ENCODE data around the gene UNC13A. TPM values are rescaled to one million over a fixed set of nuclear protein-coding genes. Genes with fewer than 3 reads are reported as not detected.
A peak's percentile ranks its signal among the peaks of the same experiment; 100 is the strongest.

The UNC13A gene
- total RNA-seq, 1 experiment from 2014 or later: 22.2 TPM

DNA sequence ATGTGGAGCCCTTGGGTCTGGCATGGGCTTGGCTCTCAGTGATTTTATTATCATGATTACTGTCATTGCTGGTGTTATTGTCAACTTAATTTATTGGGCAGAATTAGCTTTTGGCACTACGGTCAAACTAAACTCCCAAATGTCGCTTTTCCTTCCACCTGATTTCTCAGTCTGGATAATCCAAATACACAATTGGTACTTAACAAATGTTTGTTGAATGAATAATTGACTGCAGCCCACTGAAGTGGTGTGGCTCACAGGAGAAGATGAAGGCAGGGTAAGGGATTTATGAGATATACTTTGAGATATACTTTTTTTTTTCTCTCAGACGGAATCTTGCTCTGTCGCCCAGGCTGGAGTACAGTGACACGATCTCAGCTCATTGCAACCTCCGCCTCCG lies 131.2 kb downstream of the UNC13A start:
- no peak overlapping the region for H3K9ac ChIP-seq (ENCODE audit: extremely low read depth, insufficient read length, low read length)
- peak overlapping the region; percentile 46 to 69; a peak in 3 of 5 replicates for H3K4me3 Mint-ChIP-seq
- no CpG with 5 or more reads among the region's 7 CpGs for WGBS (ENCODE audit: extremely low coverage, insufficient read length, low lambda C conversion rate)

More for the DNA sequence above, 131.2 kb downstream of the UNC13A start:
- no peak overlapping the region for H4K5ac ChIP-seq (ENCODE audit: insufficient read length, low read depth, low read length)
- H3K4me1 ChIP-seq (ENCODE audit: insufficient read depth, low read length): no peaks in the 10 kb centered on the region; the same call in 1 of the 2 replicates
- no peak overlapping the region for H3K23ac ChIP-seq (ENCODE audit: insufficient read length, low read depth, low read length)
- H3K79me2 ChIP-seq (ENCODE audit: insufficient read depth, low read length): no peaks in the 10 kb centered on the region
- H4K20me1 ChIP-seq (ENCODE audit: control insufficient read depth, insufficient read depth, insufficient read length): peaks cover 3% of the 10 kb centered on the region
- H3K27me3 Mint-ChIP-seq (ENCODE audit: low read depth): peaks cover 6% of the 10 kb centered on the region
- no peaks in the 10 kb centered on the region for H3K9me3 Mint-ChIP-seq
- DNase-seq: no peak
- no peak overlapping the region for H2BK15ac ChIP-seq (ENCODE audit: low read depth, low read length)
- H3K56ac ChIP-seq (ENCODE audit: insufficient read length, low read depth, low read length): no peak overlapping the region
- no peak overlapping the region for H2AK5ac ChIP-seq (ENCODE audit: insufficient read length, low read length)
- H3K79me1 ChIP-seq (ENCODE audit: insufficient read depth, low read depth, low read length, poor library complexity, severe bottlenecking): no peaks in the 10 kb centered on the region
- TF ChIP-seq, protein P1, sequence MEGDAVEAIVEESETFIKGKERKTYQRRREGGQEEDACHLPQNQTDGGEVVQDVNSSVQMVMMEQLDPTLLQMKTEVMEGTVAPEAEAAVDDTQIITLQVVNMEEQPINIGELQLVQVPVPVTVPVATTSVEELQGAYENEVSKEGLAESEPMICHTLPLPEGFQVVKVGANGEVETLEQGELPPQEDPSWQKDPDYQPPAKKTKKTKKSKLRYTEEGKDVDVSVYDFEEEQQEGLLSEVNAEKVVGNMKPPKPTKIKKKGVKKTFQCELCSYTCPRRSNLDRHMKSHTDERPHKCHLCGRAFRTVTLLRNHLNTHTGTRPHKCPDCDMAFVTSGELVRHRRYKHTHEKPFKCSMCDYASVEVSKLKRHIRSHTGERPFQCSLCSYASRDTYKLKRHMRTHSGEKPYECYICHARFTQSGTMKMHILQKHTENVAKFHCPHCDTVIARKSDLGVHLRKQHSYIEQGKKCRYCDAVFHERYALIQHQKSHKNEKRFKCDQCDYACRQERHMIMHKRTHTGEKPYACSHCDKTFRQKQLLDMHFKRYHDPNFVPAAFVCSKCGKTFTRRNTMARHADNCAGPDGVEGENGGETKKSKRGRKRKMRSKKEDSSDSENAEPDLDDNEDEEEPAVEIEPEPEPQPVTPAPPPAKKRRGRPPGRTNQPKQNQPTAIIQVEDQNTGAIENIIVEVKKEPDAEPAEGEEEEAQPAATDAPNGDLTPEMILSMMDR (conservative IDR thresholded peaks at IDR 0.05): no peak
- H3K4me1 Mint-ChIP-seq: peaks cover 12 to 14% of the 10 kb centered on the region in 2 experiments
- H3K4me2 ChIP-seq (ENCODE audit: insufficient read depth, insufficient read length, low read length): no peak overlapping the region
- no peak overlapping the region for H3K18ac ChIP-seq (ENCODE audit: insufficient read length, low read depth, low read length)
- no peak overlapping the region for H4K8ac ChIP-seq (replicated peaks; ENCODE audit: insufficient read length, low read depth, low read length)
- H3K27ac ChIP-seq (ENCODE audit: insufficient read length, low read depth, low read length): no peak overlapping the region
- no peak overlapping the region for H2BK12ac ChIP-seq (ENCODE audit: insufficient read length, low read depth, low read length)
- peaks cover 11 to 25% (median 20%) of the 10 kb centered on the region in 3 experiments; a peak in 6 of 7 replicates for H3K36me3 Mint-ChIP-seq (ENCODE audit: insufficient read depth in 1 of 3, low read depth in 3 of 3)
- no peak overlapping the region for H3K4ac ChIP-seq (ENCODE audit: low read depth, low read length)
- H2AFZ ChIP-seq (ENCODE audit: low read length): no peak overlapping the region
- H2BK120ac ChIP-seq (ENCODE audit: low read depth, low read length, poor library complexity, severe bottlenecking): no peak overlapping the region
- H3K27ac Mint-ChIP-seq: no peak overlapping the region
- H4K91ac ChIP-seq (ENCODE audit: insufficient read length, low read depth, low read length): no peak overlapping the region
- no peak overlapping the region for H3T11ph ChIP-seq (ENCODE audit: low read length)
- H3K27me3 ChIP-seq (ENCODE audit: insufficient read depth, low read length): no peaks in the 10 kb centered on the region
- H3K23me2 ChIP-seq (ENCODE audit: insufficient read length, low read depth, low read length, poor library complexity, severe bottlenecking): peaks cover 8% of the 10 kb centered on the region
- H2BK20ac ChIP-seq (ENCODE audit: low read depth, low read length, poor library complexity, severe bottlenecking): no peak overlapping the region
- no peak overlapping the region for H3K14ac ChIP-seq (ENCODE audit: insufficient read depth, low read length)
- H3K9me3 ChIP-seq (ENCODE audit: control insufficient read depth, low read depth, low read length): no peaks in the 10 kb centered on the region
- H2BK5ac ChIP-seq (ENCODE audit: insufficient read length, low read length): no peak overlapping the region

Measured in H9 (cell line).